ENCODE results near the gene FSD1.

Gene FSD1

GRCh38 chr19:4303819-4304537, 420 bp upstream of the FSD1 start:
- H3K9me3 ChIP-seq (ENCODE audit: control insufficient read depth, low read length), result no peaks in the 10 kb centered on the region
- H3K9ac ChIP-seq (ENCODE audit: low read length), result no peak overlapping the region
- no peak overlapping the region for H3K4me3 ChIP-seq (ENCODE audit: low read length)

GRCh38 chr19:4305257-4305612, 837 bp downstream of the FSD1 start:
- Histone ChIP-seq H3K9me3 (ENCODE audit: control insufficient read depth, low read length) (no peaks in the 10 kb centered on the region), H3K4me1 (ENCODE audit: control insufficient read depth, insufficient read depth, low read length) (peaks cover 7% of the 10 kb centered on the region), H3K9ac (ENCODE audit: low read length) (no peak overlapping the region), H3K4me3 (ENCODE audit: low read length) (no peak overlapping the region), H3K27me3 (replicated peaks; ENCODE audit: control insufficient read depth, insufficient read depth, low read length) (peaks cover 8% of the 10 kb centered on the region), H3K36me3 (ENCODE audit: control insufficient read depth, insufficient read depth, low read length, severe bottlenecking) (no peaks in the 10 kb centered on the region)
- DNase-seq (ENCODE audit: low read depth), result no peak

More at GRCh38 chr19:4303819-4304537, 420 bp upstream of the FSD1 start:
- Histone ChIP-seq H3K4me1 (ENCODE audit: control insufficient read depth, insufficient read depth, low read length) (peaks cover 7% of the 10 kb centered on the region), H3K36me3 (ENCODE audit: control insufficient read depth, insufficient read depth, low read length, severe bottlenecking) (no peaks in the 10 kb centered on the region), H3K27me3 (replicated peaks; ENCODE audit: control insufficient read depth, insufficient read depth, low read length) (peaks cover 8% of the 10 kb centered on the region)
- no peak for DNase-seq (ENCODE audit: low read depth)

- Histone ChIP-seq H3K9ac (ENCODE audit: low read length) (no peak overlapping the region), H3K36me3 (ENCODE audit: control insufficient read depth, insufficient read depth, low read length, severe bottlenecking) (no peaks in the 10 kb centered on the region), H3K27me3 (replicated peaks; ENCODE audit: control insufficient read depth, insufficient read depth, low read length) (peaks cover 8% of the 10 kb centered on the region), H3K9me3 (ENCODE audit: control insufficient read depth, low read length) (no peaks in the 10 kb centered on the region), H3K4me1 (ENCODE audit: control insufficient read depth, insufficient read depth, low read length) (peaks cover 7% of the 10 kb centered on the region), H3K4me3 (ENCODE audit: low read length) (no peak overlapping the region)
- no peak for DNase-seq (ENCODE audit: low read depth)
Observed at GRCh38 chr19:4305659-4306058, 1.3 kb downstream of the FSD1 start.

- no peak for DNase-seq (ENCODE audit: low read depth)
- Histone ChIP-seq H3K4me3 (ENCODE audit: low read length) (no peak overlapping the region), H3K4me1 (ENCODE audit: control insufficient read depth, insufficient read depth, low read length) (no peaks in the 10 kb centered on the region), H3K9me3 (ENCODE audit: control insufficient read depth, low read length) (no peaks in the 10 kb centered on the region), H3K27me3 (replicated peaks; ENCODE audit: control insufficient read depth, insufficient read depth, low read length) (peaks cover 5% of the 10 kb centered on the region), H3K9ac (ENCODE audit: low read length) (no peak overlapping the region), H3K36me3 (ENCODE audit: control insufficient read depth, insufficient read depth, low read length, severe bottlenecking) (no peaks in the 10 kb centered on the region)
Observed at GRCh38 chr19:4310247-4311121, 6.1 kb downstream of the FSD1 start.

- no peaks in the 10 kb centered on the region for H3K36me3 ChIP-seq (ENCODE audit: control insufficient read depth, insufficient read depth, low read length, severe bottlenecking)
- no peaks in the 10 kb centered on the region for H3K27me3 ChIP-seq (replicated peaks; ENCODE audit: control insufficient read depth, insufficient read depth, low read length)
- DNase-seq (ENCODE audit: low read depth), result no peak
Observed at GRCh38 chr19:4313847-4314490, 9.6 kb downstream of the FSD1 start.

GRCh38 chr19:4316956-4317355, 12.6 kb downstream of the FSD1 start:
- no peak overlapping the region for H3K4me3 ChIP-seq (ENCODE audit: low read length)
- H3K36me3 ChIP-seq (ENCODE audit: control insufficient read depth, insufficient read depth, low read length, severe bottlenecking), result no peaks in the 10 kb centered on the region
- H3K4me1 ChIP-seq (ENCODE audit: control insufficient read depth, insufficient read depth, low read length), result no peaks in the 10 kb centered on the region
- H3K9ac ChIP-seq (ENCODE audit: low read length), result no peak overlapping the region
- peaks cover 13% of the 10 kb centered on the region for H3K27me3 ChIP-seq (replicated peaks; ENCODE audit: control insufficient read depth, insufficient read depth, low read length)
- no peak for DNase-seq (ENCODE audit: low read depth)
- H3K9me3 ChIP-seq (ENCODE audit: control insufficient read depth, low read length), result no peaks in the 10 kb centered on the region

More at GRCh38 chr19:4313847-4314490, 9.6 kb downstream of the FSD1 start:
- Histone ChIP-seq H3K9me3 (ENCODE audit: control insufficient read depth, low read length) (no peaks in the 10 kb centered on the region), H3K4me1 (ENCODE audit: control insufficient read depth, insufficient read depth, low read length) (no peaks in the 10 kb centered on the region), H3K9ac (ENCODE audit: low read length) (no peak overlapping the region), H3K4me3 (ENCODE audit: low read length) (no peak overlapping the region)

GRCh38 chr19:4318460-4318859, 14.1 kb downstream of the FSD1 start:
- no peak overlapping the region for H3K9ac ChIP-seq (ENCODE audit: low read length)
- H3K4me3 ChIP-seq (ENCODE audit: low read length), result no peak overlapping the region
- H3K27me3 ChIP-seq (replicated peaks; ENCODE audit: control insufficient read depth, insufficient read depth, low read length), result peaks cover 17% of the 10 kb centered on the region
- DNase-seq (ENCODE audit: low read depth), result no peak
- H3K36me3 ChIP-seq (ENCODE audit: control insufficient read depth, insufficient read depth, low read length, severe bottlenecking), result no peaks in the 10 kb centered on the region
- H3K9me3 ChIP-seq (ENCODE audit: control insufficient read depth, low read length), result no peaks in the 10 kb centered on the region
- H3K4me1 ChIP-seq (ENCODE audit: control insufficient read depth, insufficient read depth, low read length), result no peaks in the 10 kb centered on the region

GRCh38 chr19:4319067-4319718, 14.8 kb downstream of the FSD1 start:
- H3K36me3 ChIP-seq (ENCODE audit: control insufficient read depth, insufficient read depth, low read length, severe bottlenecking), result no peaks in the 10 kb centered on the region
- no peak overlapping the region for H3K4me3 ChIP-seq (ENCODE audit: low read length)
- H3K27me3 ChIP-seq (replicated peaks; ENCODE audit: control insufficient read depth, insufficient read depth, low read length), result peaks cover 17% of the 10 kb centered on the region
- no peaks in the 10 kb centered on the region for H3K4me1 ChIP-seq (ENCODE audit: control insufficient read depth, insufficient read depth, low read length)
- H3K9me3 ChIP-seq (ENCODE audit: control insufficient read depth, low read length), result no peaks in the 10 kb centered on the region
- H3K9ac ChIP-seq (ENCODE audit: low read length), result no peak overlapping the region
- DNase-seq (ENCODE audit: low read depth), result no peak

- H3K9me3 ChIP-seq (ENCODE audit: control insufficient read depth, low read length), result no peaks in the 10 kb centered on the region
- H3K36me3 ChIP-seq (ENCODE audit: control insufficient read depth, insufficient read depth, low read length, severe bottlenecking), result no peaks in the 10 kb centered on the region
- no peaks in the 10 kb centered on the region for H3K4me1 ChIP-seq (ENCODE audit: control insufficient read depth, insufficient read depth, low read length)
- no peak for DNase-seq (ENCODE audit: low read depth)
- H3K27me3 ChIP-seq (replicated peaks; ENCODE audit: control insufficient read depth, insufficient read depth, low read length), result peaks cover 17% of the 10 kb centered on the region
- H3K4me3 ChIP-seq (ENCODE audit: low read length), result no peak overlapping the region
- no peak overlapping the region for H3K9ac ChIP-seq (ENCODE audit: low read length)
Observed at GRCh38 chr19:4320419-4320818, 16.0 kb downstream of the FSD1 start.

- Histone ChIP-seq H3K4me3 (ENCODE audit: low read length) (no peak overlapping the region), H3K36me3 (ENCODE audit: control insufficient read depth, insufficient read depth, low read length, severe bottlenecking) (no peaks in the 10 kb centered on the region)
Observed at GRCh38 chr19:4322942-4323665, 18.7 kb downstream of the FSD1 start.

More at GRCh38 chr19:4322942-4323665, 18.7 kb downstream of the FSD1 start:
- no peak for DNase-seq (ENCODE audit: low read depth)
- Histone ChIP-seq H3K9me3 (ENCODE audit: control insufficient read depth, low read length) (no peaks in the 10 kb centered on the region), H3K9ac (ENCODE audit: low read length) (no peak overlapping the region), H3K4me1 (ENCODE audit: control insufficient read depth, insufficient read depth, low read length) (no peaks in the 10 kb centered on the region), H3K27me3 (replicated peaks; ENCODE audit: control insufficient read depth, insufficient read depth, low read length) (peaks cover 38% of the 10 kb centered on the region)

Data from adipocyte (in vitro differentiated cells).